ENCODE results near the gene MRPL24. TPM values are rescaled to one million over a fixed set of nuclear protein-coding genes. Genes with fewer than 3 reads are reported as not detected.

MRPL24 gene
- total RNA-seq, 2 donors from 2014 or later, result 37.7 to 60.2 TPM

DNA sequence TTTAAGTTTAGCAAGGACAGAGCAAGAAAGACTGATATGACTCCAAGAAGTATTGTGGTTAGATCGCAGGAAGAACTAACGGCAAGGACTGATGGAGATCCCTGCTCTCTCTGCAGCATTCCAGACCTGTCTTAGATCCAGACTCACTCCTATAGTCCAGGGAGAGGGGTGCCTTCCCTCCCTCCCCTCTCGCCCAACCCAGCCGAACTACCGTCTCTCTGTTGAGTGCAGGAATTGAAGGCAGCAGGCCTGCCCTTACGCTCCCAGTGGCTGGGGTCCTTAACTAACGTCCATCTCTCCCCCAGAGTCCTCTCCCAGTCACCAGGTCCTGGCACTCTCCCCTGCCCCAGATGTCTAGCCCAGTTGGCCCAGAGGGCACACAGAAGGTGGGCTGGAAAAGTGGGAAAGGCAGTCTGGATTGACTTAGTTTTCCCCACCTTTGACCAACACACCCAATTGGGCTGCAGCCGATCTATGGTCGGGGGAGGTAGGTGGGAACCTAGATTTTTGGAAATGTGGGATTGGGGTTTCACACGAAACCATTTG is 36.6 kb downstream of the MRPL24 start:
- DNase-seq (no peak), ATAC-seq (no peak)
- intact Hi-C loops (cut with DNase I, micrococcal nuclease), result no loop called here

- ATAC-seq (no peak), DNase-seq (no peak)
- intact Hi-C loops (cut with DNase I, micrococcal nuclease), result no loop called here
These were observed 37.1 kb downstream of the MRPL24 start for GRCh38 chr1:156703741-156704140.

- no peak for ATAC-seq
- intact Hi-C loops (cut with DNase I, micrococcal nuclease), result no loop called here
These were observed 37.6 kb downstream of the MRPL24 start for GRCh38 chr1:156703336-156703735.

DNA sequence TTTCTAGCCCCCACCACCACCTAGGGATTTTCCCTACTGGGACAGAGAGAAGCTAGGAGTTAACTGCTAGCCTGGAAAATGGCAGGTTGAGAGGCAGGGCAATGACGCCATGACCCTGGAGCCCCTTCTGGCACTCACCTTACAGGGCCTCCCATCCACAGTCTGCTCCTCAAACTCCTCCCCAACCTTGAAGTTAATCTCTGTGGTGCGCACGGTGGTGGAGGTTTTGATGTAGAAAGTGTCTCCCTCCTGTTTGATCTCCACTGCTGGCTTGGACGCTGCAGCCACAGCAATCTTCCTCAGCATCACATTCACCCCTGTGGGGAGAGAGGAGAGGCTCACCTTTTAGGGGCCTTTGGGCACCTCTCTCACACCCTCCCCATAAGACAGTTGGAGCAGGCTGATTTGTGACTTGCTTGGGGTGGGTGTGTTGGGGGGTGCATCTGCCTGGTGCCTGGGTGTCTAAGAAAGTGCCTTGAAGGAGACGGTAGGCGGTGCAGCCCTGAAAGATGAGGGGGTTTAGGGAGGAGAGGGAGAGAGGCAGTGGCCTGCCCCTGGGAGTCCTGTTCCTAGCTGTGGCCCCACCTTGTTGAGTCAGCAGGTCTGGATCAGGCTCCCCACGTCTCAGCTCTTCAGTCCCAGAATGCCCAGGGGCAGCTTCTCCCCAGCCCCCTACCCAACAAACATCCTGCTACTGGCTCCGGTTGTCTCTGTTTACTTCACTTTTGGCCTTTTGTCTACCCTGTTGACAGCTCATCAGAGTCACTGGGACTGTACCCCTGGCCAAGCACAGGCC is 40.0 kb downstream of the MRPL24 start:
- DNase-seq (no peak), ATAC-seq (no peak)
- intact Hi-C loops (cut with DNase I, micrococcal nuclease), result no loop called here

More at GRCh38 chr1:156703336-156703735, 37.6 kb downstream of the MRPL24 start:
- no peak for DNase-seq

- no peak for DNase-seq
- no peak for ATAC-seq
- intact Hi-C loops (cut with DNase I, micrococcal nuclease), result no loop called here
These were observed 41.9 kb downstream of the MRPL24 start for GRCh38 chr1:156698995-156699394.

- no peak for DNase-seq
- intact Hi-C loops (cut with DNase I, micrococcal nuclease), result no loop called here
- ATAC-seq, result no peak
These were observed 43.4 kb downstream of the MRPL24 start for GRCh38 chr1:156697481-156697880.

GRCh38 chr1:156696755-156697154 is 44.1 kb downstream of the MRPL24 start:
- intact Hi-C loops (cut with DNase I, micrococcal nuclease), result no loop called here
- no peak for ATAC-seq
- no peak for DNase-seq

- ATAC-seq (no peak), DNase-seq (no peak)
- intact Hi-C loops (cut with DNase I, micrococcal nuclease), result loop anchor here in 1 of 2 donors (5.0 kb wide), 1 partner anchor 33 kb away; the partner anchor contains the start of genes ISG20L2 and METTL25B
These were observed 46.3 kb downstream of the MRPL24 start for GRCh38 chr1:156694690-156694962.

GRCh38 chr1:156693848-156694689 is 46.8 kb downstream of the MRPL24 start:
- ATAC-seq, result peak; percentile 85
- intact Hi-C loops (cut with DNase I, micrococcal nuclease), result loop anchor here in 1 of 2 donors (5.0 kb wide), 1 partner anchor 33 kb away; the partner anchor contains the start of genes ISG20L2 and METTL25B
- peak in 1 of 2 donors; percentile 37 for DNase-seq

- intact Hi-C loops (cut with DNase I, micrococcal nuclease), result loop anchor here in 1 of 2 donors (5.0 kb wide), 1 partner anchor 34 kb away; the partner anchor contains the start of genes ISG20L2 and METTL25B
- ATAC-seq, result peak; percentile 40
- DNase-seq, result no peak
These were observed 47.7 kb downstream of the MRPL24 start for GRCh38 chr1:156692925-156693847.

DNA sequence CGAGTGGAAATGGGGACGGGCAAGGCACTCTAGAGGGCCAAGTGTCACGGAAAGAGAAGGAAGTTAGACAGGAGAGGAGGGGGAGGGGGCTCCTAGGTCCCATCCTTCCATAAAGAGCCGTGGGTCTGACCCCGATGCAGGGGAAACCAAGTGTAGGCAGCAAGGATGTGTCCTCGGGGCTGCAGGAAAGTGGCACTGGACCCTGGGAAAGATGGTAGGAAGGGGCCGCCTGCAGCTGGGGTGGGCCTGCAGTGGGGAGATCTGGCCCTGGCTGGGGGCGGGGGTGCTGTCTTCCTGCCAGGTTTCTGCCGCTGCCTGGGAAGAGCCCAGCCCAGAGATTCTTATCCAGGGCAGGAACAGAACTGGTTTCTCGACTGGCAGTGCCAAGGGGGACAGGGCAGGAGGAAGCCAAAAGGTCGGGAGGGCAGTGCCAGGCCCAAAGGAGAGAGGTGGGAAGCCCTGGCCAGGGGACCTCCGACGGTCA is 48.4 kb downstream of the MRPL24 start:
- intact Hi-C loops (cut with DNase I, micrococcal nuclease), result loop anchor here in 1 of 2 donors (5.0 kb wide), 1 partner anchor 35 kb away; the partner anchor contains the start of genes ISG20L2 and METTL25B
- ATAC-seq, result peak; percentile 16
- no peak for DNase-seq

- ATAC-seq (no peak), DNase-seq (no peak)
- intact Hi-C loops (cut with DNase I, micrococcal nuclease), result loop anchor here in 1 of 2 donors (5.0 kb wide), 1 partner anchor 35 kb away; the partner anchor contains the start of genes ISG20L2 and METTL25B
These were observed 49.0 kb downstream of the MRPL24 start for GRCh38 chr1:156691665-156692440.

GRCh38 chr1:156691191-156691590 is 49.7 kb downstream of the MRPL24 start:
- DNase-seq (no peak), ATAC-seq (no peak)
- intact Hi-C loops (cut with DNase I, micrococcal nuclease), result loop anchor here in 1 of 2 donors (5.0 kb wide), 1 partner anchor 36 kb away; the partner anchor contains the start of genes ISG20L2 and METTL25B

DNA sequence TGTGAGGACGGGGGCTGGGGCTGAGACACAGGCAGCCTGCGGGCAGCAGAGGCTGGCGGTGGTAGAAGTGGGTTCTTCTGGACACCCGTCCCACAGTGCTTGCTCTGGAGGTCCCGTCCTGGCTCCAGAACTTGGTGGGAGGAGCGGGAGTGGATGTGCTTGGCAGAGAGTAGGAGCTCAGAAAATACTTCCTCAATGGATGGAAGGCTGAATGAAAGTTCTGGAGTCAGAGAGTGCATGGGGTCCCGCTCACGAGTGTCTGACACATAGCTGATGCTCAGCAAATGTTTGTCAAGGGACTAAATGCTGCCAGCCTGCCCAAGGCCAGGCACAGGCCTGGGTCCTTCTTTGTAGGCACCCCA is 50.2 kb downstream of the MRPL24 start:
- intact Hi-C loops (cut with DNase I, micrococcal nuclease), result loop anchor here in 1 of 2 donors (5.0 kb wide), 1 partner anchor 37 kb away; the partner anchor contains the start of genes ISG20L2 and METTL25B
- ATAC-seq, result no peak
- DNase-seq, result no peak

GRCh38 chr1:156689953-156690674 is 50.8 kb downstream of the MRPL24 start:
- intact Hi-C loops (cut with DNase I, micrococcal nuclease), result loop anchor here (5.0 kb wide), 1 partner anchor 37 kb away; the partner anchor contains the start of genes ISG20L2 (in 2 of the 2) and METTL25B (in 2 of the 2)
- ATAC-seq, result no peak
- DNase-seq, result no peak
